H1 (cell line): Measurements from ENCODE around the gene NDUFB10.

ENCODE experiments used
- ASH2L ChIP-seq: fragments of 200-600, 300-600 bp; sonication (generic); IDR thresholded peaks from one replicate; pipeline ENCODE4 v1.7.1; 2017; ENCODE audit warnings: low read length
- CTCF ChIP-seq, 3 experiments: IDR thresholded peaks; 1 replicate in 2 of 3; 2 replicates in 1 of 3; pipeline versions ENCODE4 v1.5.1 to v1.6.1; 2011; ENCODE audit warnings: low read length in 3 of 3, mild to moderate bottlenecking in 3 of 3, inconsistent platforms in 2 of 3, low read depth in 1 of 3, moderate library complexity in 1 of 3; ENCODE audit not compliant: insufficient read depth in 1 of 3; ENCODE audit errors: control extremely low read depth in 1 of 3
- EP300 ChIP-seq, 2 experiments: IDR thresholded peaks; 1 replicate in 1 of 2; 2 replicates in 1 of 2; pipeline ENCODE4 v1.6.1; 2011 to 2012; ENCODE audit warnings: low read depth in 2 of 2, low read length in 2 of 2, mild to moderate bottlenecking in 2 of 2, borderline replicate concordance in 1 of 2, inconsistent platforms in 1 of 2, moderate library complexity in 1 of 2
- MAX ChIP-seq: IDR thresholded peaks from 2 replicates; pipeline ENCODE4 v1.6.1; 2012; ENCODE audit warnings: inconsistent platforms
- POLR2AphosphoS5 ChIP-seq: IDR thresholded peaks from 2 replicates; pipeline ENCODE4 v1.6.1; 2011; ENCODE audit warnings: low read depth, low read length
- RAD21 ChIP-seq, 2 experiments: IDR thresholded peaks in 1 of 2; conservative IDR thresholded peaks in 1 of 2; 2 replicates each; pipeline ENCODE4 v1.6.1; 2011; ENCODE audit warnings: low read depth in 2 of 2, low read length in 2 of 2, improper control_type of control experiment in 1 of 2, inconsistent platforms in 1 of 2, mild to moderate bottlenecking in 1 of 2, moderate library complexity in 1 of 2
- SIRT6 ChIP-seq: IDR thresholded peaks from one replicate; pipeline ENCODE4 v1.7.1; 2012; ENCODE audit warnings: low read length, inconsistent platforms

GRCh38 chr16:1950559-1950958, 8.8 kb upstream of the NDUFB10 start:
- TF ChIP-seq MAX (no peak), ASH2L (no peak), CTCF (IDR thresholded peaks at IDR 0.05; ENCODE audit: control extremely low read depth in 1 of 3, insufficient read depth in 1 of 3, low read depth in 1 of 3, low read length in 3 of 3) (no peak), EP300 (IDR thresholded peaks at IDR 0.05; ENCODE audit: borderline replicate concordance in 1 of 2, low read depth in 2 of 2, low read length in 2 of 2) (no peak), RAD21 (IDR thresholded peaks at IDR 0.05 in 1 of 2, conservative IDR thresholded peaks at IDR 0.05 in 1 of 2; ENCODE audit: low read depth in 2 of 2, low read length in 2 of 2) (no peak), POLR2AphosphoS5 (no peak), SIRT6 (no peak)
